GM18519 (cell line): Measurements from ENCODE around the gene ANO9.
"Not testable (repeated sequence)": the region's sequence is repeated elsewhere in the genome, so short reads cannot be mapped to it uniquely, and the experiment has no call there.

Experiments used
- ATAC-seq: cut with Tn5 transposase; IDR thresholded peaks from one replicate; pipeline ENCODE4 v1.9.1; 2021; ENCODE audit warnings: mild to moderate bottlenecking, moderate library complexity; ENCODE audit not compliant: unreplicated experiment, low FRiP score

The ANO9 gene

GRCh38 chr11:471468-472145 lies 29.8 kb upstream of the ANO9 start:
- no peak for ATAC-seq

GRCh38 chr11:469684-470560 lies 28.1 kb upstream of the ANO9 start:
- no peak for ATAC-seq

GRCh38 chr11:469026-469683 lies 27.3 kb upstream of the ANO9 start:
- not testable (repeated sequence) for ATAC-seq

GRCh38 chr11:468493-468892 lies 26.7 kb upstream of the ANO9 start:
- ATAC-seq: no peak

GRCh38 chr11:468036-468435 lies 26.2 kb upstream of the ANO9 start:
- ATAC-seq: no peak

GRCh38 chr11:465896-466530 lies 24.2 kb upstream of the ANO9 start:
- no peak for ATAC-seq

GRCh38 chr11:464316-464715 lies 22.5 kb upstream of the ANO9 start:
- ATAC-seq: no peak

- no peak for ATAC-seq
Measured at GRCh38 chr11:462107-462890, 20.5 kb upstream of the ANO9 start.

- no peak for ATAC-seq
Measured at GRCh38 chr11:461626-462025, 19.8 kb upstream of the ANO9 start.

- ATAC-seq: no peak
Measured at GRCh38 chr11:460331-461199, 18.8 kb upstream of the ANO9 start.

GRCh38 chr11:459511-460220 lies 17.9 kb upstream of the ANO9 start:
- ATAC-seq: no peak

GRCh38 chr11:457111-457760 lies 15.4 kb upstream of the ANO9 start:
- no peak for ATAC-seq

- no peak for ATAC-seq
Measured at GRCh38 chr11:456533-456932, 14.7 kb upstream of the ANO9 start.

- no peak for ATAC-seq
Measured at GRCh38 chr11:455566-456147, 13.8 kb upstream of the ANO9 start.

GRCh38 chr11:454801-455565 lies 13.2 kb upstream of the ANO9 start:
- no peak for ATAC-seq

- ATAC-seq: no peak
Measured at GRCh38 chr11:454043-454442, 12.2 kb upstream of the ANO9 start.

- ATAC-seq: no peak
Measured at GRCh38 chr11:453564-453963, 11.8 kb upstream of the ANO9 start.
